K562 (cell line): ENCODE measurements around the gene BEND4. TPM values are rescaled to one million over a fixed set of nuclear protein-coding genes. Genes with fewer than 3 reads are reported as not detected.

Source experiments
- ATAC-seq: fragments of 200-7000 bp; cut with Tn5 transposase; 3 replicates; pipeline ENCODE4 v1.9.1; 2020; ENCODE audit warnings: moderate library complexity
- BruUV-seq: library from RNA; stranded (reverse); fragments of 400-500 nt; replicated peaks from 2 replicates; lab custom pipeline; 2021; lab: Mats Ljungman, UMichigan
- CTCF ChIA-PET: fragments of 300-600 bp; formaldehyde crosslinking; extraction: SDS; loops from one replicate; lab custom pipeline; 2021; ENCODE audit warnings: low intra/inter-chr PET ratio; lab: Yijun Ruan, JAX
- POLR2A ChIA-PET: fragments of 300-600, 350-650 bp; sonication (Branson Sonifier 250); formaldehyde crosslinking; extraction: SDS; loops from one replicate; lab custom pipeline; 2021; ENCODE audit warnings: antibody characterized with exemption, inconsistent platforms; lab: Yijun Ruan, JAX
- DNase-seq, 4 experiments: peaks; one replicate each; pipeline versions ENCODE4 v3.0.0 to v3.0.0-alpha.2; 2011 to 2018; ENCODE audit warnings: low spot score in 3 of 4, mixed read lengths in 3 of 4; ENCODE audit errors: extremely low read depth in 1 of 4
- FAIRE-seq: peaks from 2 replicates; lab custom pipeline; 2011; peaks lifted over from hg19 to GRCh38; lab: Jason Lieb, UNC
- H2AFZ ChIP-seq: 2 replicates; pipeline ENCODE4 v1.6.0; 2011; ENCODE audit warnings: low read depth, low read length, control low read depth, inconsistent platforms
- H3K27ac ChIP-seq: fragments of 200-600 bp; 3 replicates; pipeline ENCODE4 v1.8.0; 2011; ENCODE audit warnings: low read depth, mild to moderate bottlenecking, control low read depth, inconsistent platforms, low read length, moderate library complexity, mixed read lengths; ENCODE audit errors: extremely low read depth
- H3K27me3 ChIP-seq, 2 experiments: fragments of 300-600 bp in 1 of 2; 2 replicates in 1 of 2; 3 replicates in 1 of 2; pipeline versions ENCODE4 v1.6.0 to v1.8.0; 2011; ENCODE audit warnings: inconsistent platforms in 2 of 2, low read length in 2 of 2, mild to moderate bottlenecking in 1 of 2, mixed read lengths in 1 of 2, moderate library complexity in 1 of 2; ENCODE audit not compliant: control insufficient read depth in 2 of 2, insufficient read depth in 2 of 2
- H3K36me3 ChIP-seq: fragments of 300-600 bp; 3 replicates; pipeline ENCODE4 v1.8.0; 2011; ENCODE audit warnings: mild to moderate bottlenecking, low read length, inconsistent platforms; ENCODE audit not compliant: control insufficient read depth, insufficient read depth
- H3K4me1 ChIP-seq, 2 experiments: fragments of 200-600 bp in 1 of 2; replicated peaks in 1 of 2; 2 replicates in 1 of 2; 3 replicates in 1 of 2; pipeline versions ENCODE4 v1.5.1 to v1.8.0; 2011; ENCODE audit warnings: inconsistent platforms in 2 of 2, low read length in 2 of 2, mild to moderate bottlenecking in 1 of 2, mixed read lengths in 1 of 2, moderate library complexity in 1 of 2; ENCODE audit not compliant: control insufficient read depth in 2 of 2, insufficient read depth in 2 of 2
- H3K4me2 ChIP-seq: 2 replicates; pipeline ENCODE4 v1.6.1; 2011; ENCODE audit warnings: low read length, control low read depth, inconsistent platforms, mixed read lengths; ENCODE audit not compliant: insufficient read depth
- H3K4me3 ChIP-seq: fragments of 200-600 bp; sonication (generic), shearing (Covaris generic); 2 replicates; pipeline ENCODE4 v1.5.1; 2016; ENCODE audit warnings: control low read depth, inconsistent platforms
- H3K79me2 ChIP-seq: fragments of 200-600 bp; 3 replicates; pipeline ENCODE4 v1.8.0; 2011; ENCODE audit warnings: low read length, inconsistent platforms; ENCODE audit not compliant: control insufficient read depth, insufficient read depth
- H3K9ac ChIP-seq, 2 experiments: 2 replicates each; pipeline versions ENCODE4 v1.6.0 to v1.6.1; 2011; ENCODE audit warnings: low read depth in 2 of 2, low read length in 2 of 2, control low read depth in 1 of 2, inconsistent platforms in 1 of 2, mild to moderate bottlenecking in 1 of 2, mixed read lengths in 1 of 2; ENCODE audit not compliant: insufficient read depth in 1 of 2
- H3K9me1 ChIP-seq: one replicate; pipeline ENCODE4 v1.6.0; 2011; ENCODE audit warnings: inconsistent platforms, mild to moderate bottlenecking, low read length, moderate library complexity; ENCODE audit not compliant: control insufficient read depth, insufficient read depth
- H3K9me3 ChIP-seq: replicated peaks from 2 replicates; pipeline ENCODE4 v1.5.1; 2011; ENCODE audit warnings: low read depth, low read length, inconsistent platforms; ENCODE audit not compliant: control insufficient read depth, insufficient read depth
- H4K20me1 ChIP-seq: replicated peaks from 2 replicates; pipeline ENCODE4 v1.6.1; 2011; ENCODE audit warnings: low read length, inconsistent platforms, mixed read lengths; ENCODE audit not compliant: control insufficient read depth, insufficient read depth
- C11orf30 ChIP-seq: fragments of 450-650 bp; IDR thresholded peaks from 2 replicates; pipeline ENCODE4 v1.6.1; 2016; ENCODE audit warnings: low read depth, mild to moderate bottlenecking
- HINFP ChIP-seq: fragments of 450-650 bp; conservative IDR thresholded peaks from 2 replicates; pipeline ENCODE4 v1.6.1; 2016; ENCODE audit warnings: missing genetic modification characterization, low read depth, mild to moderate bottlenecking, control low read depth, missing compliant biosample characterization
- IRF1 ChIP-seq: sonication (generic); formaldehyde crosslinking; IDR thresholded peaks from 2 replicates; pipeline ENCODE4 v1.8.0; 2022; ENCODE audit warnings: missing genetic modification reagents, mild to moderate bottlenecking, borderline replicate concordance
- NFE2 ChIP-seq: IDR thresholded peaks from 2 replicates; pipeline ENCODE4 v1.6.1; 2014; ENCODE audit warnings: antibody characterized with exemption, low read depth
- PHB2 ChIP-seq: fragments of 450-650 bp; IDR thresholded peaks from 2 replicates; pipeline ENCODE4 v1.6.1; 2017; ENCODE audit warnings: low read depth
- RBM39 ChIP-seq: fragments of 200-400 bp; formaldehyde crosslinking; optimal IDR thresholded peaks from 2 replicates; pipeline ENCODE3; 2018; ENCODE audit warnings: low read depth, low read length
- SETDB1 ChIP-seq: IDR thresholded peaks from one replicate; pipeline ENCODE4 v1.6.1; 2012; ENCODE audit warnings: low read length, control low read depth, inconsistent platforms
- SRSF3 ChIP-seq: fragments of 200-400 bp; formaldehyde crosslinking; IDR thresholded peaks from 2 replicates; pipeline ENCODE4 v1.6.1; 2016; ENCODE audit warnings: mild to moderate bottlenecking, low read length, moderate library complexity; ENCODE audit not compliant: insufficient read depth
- ZFP91 ChIP-seq: sonication (generic); formaldehyde crosslinking; IDR thresholded peaks from 2 replicates; pipeline ENCODE4 v1.8.0; 2022; ENCODE audit warnings: mild to moderate bottlenecking, missing genetic modification reagents
- ZNF184 ChIP-seq: sonication (generic); formaldehyde crosslinking; IDR thresholded peaks from 2 replicates; pipeline ENCODE4 v1.5.0; 2020; ENCODE audit warnings: missing genetic modification reagents
- ZNF197 ChIP-seq: fragments of 200-800 bp; sonication (Bioruptor generic); IDR thresholded peaks from 2 replicates; pipeline ENCODE4 v1.6.1; 2016; ENCODE audit warnings: low read depth, missing genetic modification characterization, missing compliant biosample characterization
- ZNF511 ChIP-seq: sonication (generic); formaldehyde crosslinking; IDR thresholded peaks from 2 replicates; pipeline ENCODE4 v1.8.0; 2022; ENCODE audit warnings: mild to moderate bottlenecking, missing genetic modification reagents
- WGBS: fragments of 100-300 bp; shearing (Covaris generic); methylation state at CpG from one replicate; pipeline ENCODE4 v1.1.6; 2016; ENCODE audit warnings: low coverage, mixed read lengths; ENCODE audit not compliant: insufficient coverage; ENCODE audit errors: missing lambda C conversion rate; 5-methylcytosine and 5-hydroxymethylcytosine counted together
- in situ Hi-C: fragments of 300-500 bp; cut with MboI; formaldehyde crosslinking; loops from 4 replicates; pipeline ENCODE4 v1.15.0; 2018; ENCODE audit warnings: inconsistent platforms, mixed read lengths
- intact Hi-C: fragments of 100-400 bp; cut with micrococcal nuclease; formaldehyde crosslinking; loops from 2 replicates; pipeline ENCODE4 v1.14.2; 2022
- polyA plus RNA-seq, 8 experiments: library from polyadenylated mRNA; depleted of rRNA in 4 of 8; stranded (reverse) in 5 of 8; unstranded in 3 of 8; fragments of >200 nt; fragmentation: Nextera tagmentation in 2 of 8; fragmentation: Illumina TruSeq in 1 of 8; extraction: Ambion mirVana in 2 of 8; extraction: Trizol in 1 of 8; gene quantifications; 2 replicates each; pipeline versions ENCODE4 v1.2.1 to v1.2.3, GENCODE V29; 2011 to 2014; ENCODE audit warnings: inconsistent platforms in 1 of 8, missing spikeins in 1 of 8
- total RNA-seq, 7 experiments: library from RNA; depleted of rRNA in 6 of 7; stranded (reverse); fragments of >200 nt in 6 of 7; fragmentation: Illumina TruSeq in 2 of 7; extraction: Trizol in 2 of 7; gene quantifications; 2 replicates each; pipeline versions ENCODE4 v1.2.1 to v1.2.3, GENCODE V29; 2011 to 2021; ENCODE audit warnings: low replicate concordance in 1 of 7

BEND4 gene
- total and polyA plus RNA-seq, 9 of the 15 experiments (the other 6 are each of a cell fraction or from before 2014, with no cell fraction given) = not detected

- H3K79me2 ChIP-seq = no peaks in the 10 kb centered on the region
- ATAC-seq (no peak), DNase-seq (no peak), FAIRE-seq (no peak)
- ChIA-PET POLR2A (interaction anchor here (0.6 to 0.9 kb wide), 3 partner anchors 11 to 26 kb away, joined by 3 to 4 read pairs (median 3); no protein-coding TSS in a partner anchor), CTCF (no interaction called here)
- TF ChIP-seq RBM39 (no peak), NFE2 (0 out of 2 replicates have a peak, but pooled peaks have one; percentile 3)
- peaks cover 0 to 8% of the 10 kb centered on the region in 2 experiments; a peak in 2 of 5 replicates for H3K27me3 ChIP-seq
- no TSS peak for BruUV-seq
- H3K4me1 ChIP-seq = no peaks in the 10 kb centered on the region
- H3K36me3 ChIP-seq = no peaks in the 10 kb centered on the region
- no peaks in the 10 kb centered on the region for H3K9me3 ChIP-seq
- in situ Hi-C loops = no loop called here
- H3K4me3 ChIP-seq = no peak overlapping the region
- no peak overlapping the region for H3K4me2 ChIP-seq
- intact Hi-C loops = no loop called here
- no peaks in the 10 kb centered on the region for H4K20me1 ChIP-seq
- no peaks in the 10 kb centered on the region for H3K9me1 ChIP-seq
- no peak overlapping the region for H3K9ac ChIP-seq
- no peak overlapping the region for H2AFZ ChIP-seq
- WGBS = 0% methylated on average over 7 of the region's 7 CpGs
- H3K27ac ChIP-seq = no peak overlapping the region
Measured at GRCh38 chr4:42144028-42144427, 8.4 kb downstream of the BEND4 start.

- BruUV-seq = no TSS peak
- no peaks in the 10 kb centered on the region for H3K9me3 ChIP-seq
- ChIA-PET CTCF (no interaction called here), POLR2A (interaction anchor here (0.7 kb wide), 1 partner anchor 16 kb away, joined by 4 read pairs; no protein-coding TSS in a partner anchor)
- ATAC-seq = no peak
- no peak for FAIRE-seq
- no peaks in the 10 kb centered on the region for H3K9me1 ChIP-seq
- WGBS = 0% methylated on average over 3 of the region's 4 CpGs
- no peak overlapping the region for H3K4me2 ChIP-seq
- no peak overlapping the region for H3K9ac ChIP-seq
- intact Hi-C loops = no loop called here
- DNase-seq = no peak
- no peaks in the 10 kb centered on the region for H3K4me1 ChIP-seq
- H4K20me1 ChIP-seq = no peaks in the 10 kb centered on the region
- H3K36me3 ChIP-seq = no peaks in the 10 kb centered on the region
- no peaks in the 10 kb centered on the region for H3K79me2 ChIP-seq
- no peak overlapping the region for H3K4me3 ChIP-seq
- peaks cover 0 to 8% of the 10 kb centered on the region in 2 experiments; a peak in 2 of 5 replicates for H3K27me3 ChIP-seq
- no peak overlapping the region for H3K27ac ChIP-seq
- in situ Hi-C loops = no loop called here
- no peak overlapping the region for H2AFZ ChIP-seq
- TF ChIP-seq IRF1 (CRISPR knock-in tag) (no peak), SRSF3 (no peak), ZNF511 (CRISPR knock-in tag) (no peak), PHB2 (no peak), ZFP91 (CRISPR knock-in tag) (no peak), HINFP (tag) (no peak), ZNF184 (CRISPR knock-in tag) (no peak), SETDB1 (no peak), C11orf30 (no peak), ZNF197 (CRISPR knock-in tag) (no peak)
Measured at GRCh38 chr4:42142591-42142990, 9.9 kb downstream of the BEND4 start.
